Measurements from ENCODE around the gene OR52B2.

The OR52B2 gene

DNA sequence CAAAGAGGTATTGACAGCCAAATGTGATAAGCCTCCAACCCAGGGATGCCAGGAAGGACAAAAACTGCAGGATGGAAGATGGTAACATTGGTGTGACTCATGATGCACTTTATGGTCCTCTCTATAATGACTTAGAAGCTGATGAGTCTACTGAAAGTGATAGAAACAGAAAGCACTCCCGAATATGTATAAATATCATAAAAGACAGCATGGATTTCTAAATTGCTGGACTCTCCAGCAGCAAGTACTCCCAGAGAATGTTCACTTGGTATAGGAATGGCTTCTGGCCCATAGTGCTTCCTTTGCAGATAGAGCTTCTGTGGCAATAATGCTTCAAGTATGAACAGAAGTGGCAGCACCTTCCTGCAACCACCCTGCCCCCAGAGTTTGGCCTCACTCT, at the start of gene OR52B2:
Gene OR52B2 (minus strand): TSS at position 101 of the 400 bp plus-strand sequence. CDS start 0 bp downstream, at position 101.
- DNase-seq (ENCODE audit: low spot score) = no peak
- in situ Hi-C loops (cut with MboI; ENCODE audit: low sequenced_read_pairs, unreplicated experiment) = no loop called here
- TF ChIP-seq, protein P1, sequence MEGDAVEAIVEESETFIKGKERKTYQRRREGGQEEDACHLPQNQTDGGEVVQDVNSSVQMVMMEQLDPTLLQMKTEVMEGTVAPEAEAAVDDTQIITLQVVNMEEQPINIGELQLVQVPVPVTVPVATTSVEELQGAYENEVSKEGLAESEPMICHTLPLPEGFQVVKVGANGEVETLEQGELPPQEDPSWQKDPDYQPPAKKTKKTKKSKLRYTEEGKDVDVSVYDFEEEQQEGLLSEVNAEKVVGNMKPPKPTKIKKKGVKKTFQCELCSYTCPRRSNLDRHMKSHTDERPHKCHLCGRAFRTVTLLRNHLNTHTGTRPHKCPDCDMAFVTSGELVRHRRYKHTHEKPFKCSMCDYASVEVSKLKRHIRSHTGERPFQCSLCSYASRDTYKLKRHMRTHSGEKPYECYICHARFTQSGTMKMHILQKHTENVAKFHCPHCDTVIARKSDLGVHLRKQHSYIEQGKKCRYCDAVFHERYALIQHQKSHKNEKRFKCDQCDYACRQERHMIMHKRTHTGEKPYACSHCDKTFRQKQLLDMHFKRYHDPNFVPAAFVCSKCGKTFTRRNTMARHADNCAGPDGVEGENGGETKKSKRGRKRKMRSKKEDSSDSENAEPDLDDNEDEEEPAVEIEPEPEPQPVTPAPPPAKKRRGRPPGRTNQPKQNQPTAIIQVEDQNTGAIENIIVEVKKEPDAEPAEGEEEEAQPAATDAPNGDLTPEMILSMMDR (IDR thresholded peaks at IDR 0.05; ENCODE audit: borderline replicate concordance, control extremely low read depth, extremely low read depth, insufficient read depth, missing control alignments) = no peak

DNA sequence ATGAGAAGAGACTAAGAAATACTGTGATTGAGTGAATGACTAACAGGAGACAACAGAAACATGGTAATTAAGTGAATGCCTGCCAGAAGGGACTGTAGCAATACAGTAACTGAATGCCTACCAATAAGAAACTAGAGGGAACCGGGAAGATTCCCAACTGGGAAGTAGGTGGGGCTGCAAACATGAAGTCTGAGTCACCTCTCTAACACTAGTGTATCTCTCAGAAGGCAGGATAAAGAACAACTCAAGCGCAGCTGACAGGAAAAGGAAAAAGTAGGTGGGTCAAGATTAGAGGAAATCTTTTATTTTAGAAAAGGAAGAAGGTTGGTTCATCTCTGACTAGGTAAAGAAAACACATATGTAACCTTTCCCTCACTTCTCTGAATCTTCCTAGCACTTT, 49.2 kb upstream of the OR52B2 start:
- TF ChIP-seq, protein P1 (IDR thresholded peaks at IDR 0.05; ENCODE audit: borderline replicate concordance, control extremely low read depth, extremely low read depth, insufficient read depth, missing control alignments) = no peak
- no peak for DNase-seq (ENCODE audit: low spot score)
- in situ Hi-C loops (cut with MboI; ENCODE audit: low sequenced_read_pairs, unreplicated experiment) = no loop called here

DNA sequence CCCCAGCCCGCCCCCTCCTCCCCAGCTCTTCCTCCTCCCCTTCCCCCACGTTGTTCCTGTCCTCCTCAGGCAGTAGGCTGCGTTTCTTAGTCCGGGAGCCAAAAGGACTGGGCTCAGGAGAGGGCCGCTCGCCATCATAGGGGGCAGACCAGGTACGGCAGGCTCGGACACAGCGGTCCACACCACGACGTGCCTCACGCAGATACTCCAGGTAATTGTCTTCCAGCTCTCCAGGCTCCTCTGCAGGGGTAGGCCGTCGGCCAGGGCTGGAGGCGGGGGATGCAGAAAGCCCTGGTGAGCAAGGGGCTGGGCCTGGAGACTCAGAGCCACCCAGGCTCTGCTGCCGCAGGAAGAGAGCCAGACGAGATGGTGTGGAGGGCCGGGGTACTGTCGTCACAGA, 47.6 kb upstream of the OR52B2 start:
- TF ChIP-seq, protein P1 (IDR thresholded peaks at IDR 0.05; ENCODE audit: borderline replicate concordance, control extremely low read depth, extremely low read depth, insufficient read depth, missing control alignments) = no peak
- in situ Hi-C loops (cut with MboI; ENCODE audit: low sequenced_read_pairs, unreplicated experiment) = no loop called here
- no peak for DNase-seq (ENCODE audit: low spot score)

DNA sequence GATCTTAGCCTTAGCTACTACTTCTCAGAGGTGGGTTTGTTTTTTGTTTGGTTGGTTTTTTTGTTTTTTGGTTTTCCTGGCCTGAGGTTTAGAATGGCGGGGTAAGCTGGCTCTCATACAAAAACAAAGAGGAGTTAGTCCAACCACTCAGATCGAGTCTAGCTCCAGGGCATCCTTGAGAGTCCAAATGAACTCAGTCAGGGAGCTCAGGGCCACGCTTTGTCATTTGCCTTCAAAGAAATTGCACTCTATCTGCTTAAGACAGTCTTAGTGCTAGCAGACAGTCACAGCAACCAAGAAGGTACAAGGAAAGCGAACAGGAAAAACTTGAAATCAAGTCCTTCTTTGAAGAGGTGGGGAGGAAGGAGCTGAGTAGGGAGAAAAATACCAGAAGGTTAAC, 46.4 kb upstream of the OR52B2 start:
- DNase-seq (ENCODE audit: low spot score) = no peak
- in situ Hi-C loops (cut with MboI; ENCODE audit: low sequenced_read_pairs, unreplicated experiment) = no loop called here
- TF ChIP-seq, protein P1 (IDR thresholded peaks at IDR 0.05; ENCODE audit: borderline replicate concordance, control extremely low read depth, extremely low read depth, insufficient read depth, missing control alignments) = no peak

DNA sequence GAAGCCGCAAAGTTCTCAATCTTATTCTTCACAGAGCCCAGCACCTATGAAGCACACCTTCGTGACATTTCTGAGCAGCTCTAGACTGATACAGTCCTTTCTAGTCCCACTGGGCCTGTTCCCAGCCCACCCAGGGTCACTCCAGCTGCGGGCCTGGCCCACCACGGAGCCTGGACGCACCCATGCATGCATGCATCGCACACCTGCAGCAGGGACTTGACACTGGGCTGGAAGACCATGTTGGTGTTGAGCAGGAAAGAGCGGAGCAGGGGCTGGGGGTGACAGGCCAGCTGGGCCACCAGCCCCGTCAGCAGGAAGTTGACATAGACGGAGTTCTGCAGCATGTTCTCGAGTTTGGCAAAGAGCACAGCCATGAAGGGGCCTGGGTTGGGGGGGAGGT, 44.4 kb upstream of the OR52B2 start:
- TF ChIP-seq, protein P1 (IDR thresholded peaks at IDR 0.05; ENCODE audit: borderline replicate concordance, control extremely low read depth, extremely low read depth, insufficient read depth, missing control alignments) = no peak
- no peak for DNase-seq (ENCODE audit: low spot score)
- in situ Hi-C loops (cut with MboI; ENCODE audit: low sequenced_read_pairs, unreplicated experiment) = no loop called here

DNA sequence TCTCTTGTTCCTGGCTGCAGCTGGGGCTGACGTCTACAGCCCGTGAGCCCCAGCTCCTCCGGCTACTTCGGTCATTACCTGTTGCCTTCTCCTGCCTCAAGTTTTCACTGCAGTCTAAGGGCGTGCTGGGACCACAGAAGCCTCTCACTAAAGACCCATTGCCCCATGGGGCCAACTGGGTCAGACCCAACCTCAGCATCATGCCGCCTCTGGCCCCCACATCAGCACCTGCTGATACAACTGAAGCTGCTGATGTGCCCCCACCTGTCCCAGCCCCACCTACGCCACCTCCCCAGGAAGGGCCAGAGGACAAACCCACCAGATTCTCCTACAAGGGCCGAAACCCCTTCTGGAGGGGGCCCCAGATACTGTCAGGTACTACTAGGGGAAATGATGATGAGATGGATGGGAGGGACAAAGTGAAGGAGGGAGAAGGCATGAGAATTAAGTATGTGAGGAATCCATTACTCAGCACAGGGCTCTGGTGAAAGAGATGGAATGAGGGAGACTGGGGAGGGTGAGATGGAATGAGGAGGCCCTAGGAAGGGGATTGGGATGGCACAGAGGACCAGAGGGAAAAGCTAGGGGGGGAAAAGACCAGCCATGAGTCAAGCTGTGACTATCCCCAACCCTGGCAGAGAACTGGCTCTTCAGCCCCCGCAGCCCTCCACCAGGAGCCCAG, 40.3 kb upstream of the OR52B2 start:
- in situ Hi-C loops (cut with MboI; ENCODE audit: low sequenced_read_pairs, unreplicated experiment) = no loop called here
- DNase-seq (ENCODE audit: low spot score) = no peak
- TF ChIP-seq, protein P1 (IDR thresholded peaks at IDR 0.05; ENCODE audit: borderline replicate concordance, control extremely low read depth, extremely low read depth, insufficient read depth, missing control alignments) = no peak
